ENCODE data around the gene SPIRE1. TPM values are rescaled to one million over a fixed set of nuclear protein-coding genes. Genes with fewer than 3 reads are reported as not detected.
"Not testable (repeated sequence)": the region's sequence is repeated elsewhere in the genome, so short reads cannot be mapped to it uniquely, and the experiment has no call there.

Gene SPIRE1
- total and polyA plus RNA-seq, 7 experiments from 2014 or later, result 0.66 to 2.9 (median 1.3) TPM; not detected in 1

DNA sequence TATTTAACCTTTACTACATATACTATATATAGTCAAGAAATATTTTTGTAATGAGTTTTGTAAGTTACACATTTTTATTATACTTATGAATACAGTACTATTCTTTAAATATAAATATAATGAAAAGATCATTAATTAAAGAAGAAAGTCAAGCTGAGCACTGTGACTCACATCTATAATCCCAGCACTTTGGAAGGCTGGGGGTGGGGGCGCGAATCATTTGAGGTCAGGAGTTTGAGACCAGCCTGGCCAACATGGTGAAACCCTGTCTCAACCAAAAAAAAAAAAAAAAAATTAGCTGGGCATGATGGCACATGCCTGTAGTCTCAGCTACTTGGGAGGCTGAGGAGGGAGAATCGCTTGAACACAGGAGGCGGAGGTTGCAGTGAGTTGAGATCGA, 14.2 kb downstream of the SPIRE1 start:
- H3K27me3 ChIP-seq (ENCODE audit: control insufficient read depth in 2 of 2, insufficient read depth in 2 of 2, low read length in 2 of 2); H3K9me3 Mint-ChIP-seq; H3K4me3 ChIP-seq (ENCODE audit: low read length); ATAC-seq; H3K27ac Mint-ChIP-seq; H3K4me1 Mint-ChIP-seq; H3K27ac ChIP-seq (ENCODE audit: low read depth, low read length); CTCF ChIA-PET; intact Hi-C loops (cut with micrococcal nuclease); POLR2A ChIA-PET; H3K36me3 ChIP-seq (ENCODE audit: control insufficient read depth in 2 of 3, insufficient read depth in 3 of 3, low read length in 3 of 3); H3K4me1 ChIP-seq (ENCODE audit: control insufficient read depth in 2 of 2, insufficient read depth in 2 of 2, low read length in 2 of 2); DNase-seq; H3K36me3 Mint-ChIP-seq; H3K9me3 ChIP-seq (ENCODE audit: control insufficient read depth in 2 of 3, low read length in 3 of 3); H3K4me3 Mint-ChIP-seq: not testable (repeated sequence)
- peaks cover 16 to 43% (median 23%) of the 10 kb centered on the region in 5 donors for H3K27me3 Mint-ChIP-seq

DNA sequence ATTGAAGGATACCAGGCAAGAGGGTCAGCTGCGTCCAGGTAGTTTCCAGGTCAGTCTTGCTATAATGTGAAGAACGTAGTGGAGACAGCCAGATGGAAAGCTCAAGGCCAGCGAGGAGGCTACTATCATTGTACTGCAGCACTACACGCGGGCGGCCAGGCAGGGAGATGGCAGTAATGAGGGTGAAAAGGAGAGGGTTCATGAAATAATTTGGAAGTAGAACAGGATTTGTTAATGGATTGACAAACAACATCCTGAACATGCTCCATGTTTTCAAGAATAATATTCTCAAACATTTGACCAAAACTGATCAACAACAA, 17.1 kb downstream of the SPIRE1 start:
- Histone ChIP-seq H3K36me3 (ENCODE audit: control insufficient read depth in 2 of 3, insufficient read depth in 3 of 3, low read length in 3 of 3) (no peaks in the 10 kb centered on the region), H3K27me3 (ENCODE audit: control insufficient read depth in 2 of 2, insufficient read depth in 2 of 2, low read length in 2 of 2) (no peaks in the 10 kb centered on the region), H3K9me3 (ENCODE audit: control insufficient read depth in 2 of 3, low read length in 3 of 3) (no peaks in the 10 kb centered on the region), H3K27ac (ENCODE audit: low read depth, low read length) (no peak overlapping the region), H3K4me1 (ENCODE audit: control insufficient read depth in 2 of 2, insufficient read depth in 2 of 2, low read length in 2 of 2) (no peaks in the 10 kb centered on the region), H3K4me3 (ENCODE audit: low read length) (no peak overlapping the region)
- Mint-ChIP-seq H3K27me3 (peaks cover 12 to 27% (median 23%) of the 10 kb centered on the region in 5 donors), H3K4me1 (peaks cover 0 to 4% (median 0%) of the 10 kb centered on the region in 7 donors), H3K9me3 (no peaks in the 10 kb centered on the region), H3K4me3 (no peak overlapping the region), H3K36me3 (no peaks in the 10 kb centered on the region), H3K27ac (no peak overlapping the region)
- DNase-seq (no peak), ATAC-seq (no peak)
- ChIA-PET POLR2A (no interaction called here), CTCF (no interaction called here)
- intact Hi-C loops (cut with micrococcal nuclease), result no loop called here

DNA sequence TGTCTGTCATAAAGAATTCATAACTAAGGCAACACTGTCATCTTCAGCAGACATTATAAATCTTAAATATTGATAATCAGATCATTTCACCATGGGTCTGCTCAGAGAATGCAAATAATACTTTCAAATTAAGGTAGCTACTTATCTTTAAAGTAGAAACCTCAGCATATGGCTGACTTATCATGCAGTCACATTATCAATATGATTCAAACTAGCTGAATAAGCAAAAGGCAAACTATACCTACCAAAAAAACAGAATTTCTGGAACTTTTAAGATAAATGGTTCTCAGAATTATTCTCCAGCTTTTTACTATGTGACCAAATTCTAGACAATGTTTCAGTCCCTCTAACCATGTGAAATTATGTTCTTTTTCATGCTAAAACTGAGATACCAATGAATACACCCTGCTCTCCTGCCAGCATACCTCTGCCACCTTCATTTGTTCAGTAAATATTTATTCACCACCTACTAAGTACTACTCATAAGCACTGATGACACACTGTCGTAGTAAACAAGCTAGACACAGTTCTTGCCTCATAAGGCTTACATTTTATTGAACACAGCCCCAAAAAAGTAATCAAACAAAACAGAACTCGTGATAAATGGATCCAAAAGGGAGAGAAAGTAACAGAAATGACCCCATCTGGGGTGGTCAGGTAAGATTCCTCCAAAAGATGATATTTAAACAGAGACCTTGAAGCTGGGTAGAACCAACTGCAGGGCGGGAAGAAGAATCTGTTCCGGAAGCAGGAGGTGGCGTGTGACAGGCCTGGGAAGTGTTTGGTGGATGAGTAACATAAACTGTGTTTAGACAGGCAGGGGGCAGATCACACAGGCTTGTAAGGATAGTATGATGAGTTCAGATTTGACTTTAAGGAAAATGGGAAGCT, 17.7 kb downstream of the SPIRE1 start:
- no peak overlapping the region for H3K4me3 ChIP-seq (ENCODE audit: low read length)
- H3K27me3 Mint-ChIP-seq, result peaks cover 12 to 23% (median 19%) of the 10 kb centered on the region in 5 donors
- ChIA-PET POLR2A (no interaction called here), CTCF (no interaction called here)
- H3K9me3 Mint-ChIP-seq, result no peaks in the 10 kb centered on the region
- H3K36me3 ChIP-seq (ENCODE audit: control insufficient read depth in 2 of 3, insufficient read depth in 3 of 3, low read length in 3 of 3), result no peaks in the 10 kb centered on the region
- DNase-seq, result no peak
- H3K27ac Mint-ChIP-seq, result no peak overlapping the region
- H3K27me3 ChIP-seq (ENCODE audit: control insufficient read depth in 2 of 2, insufficient read depth in 2 of 2, low read length in 2 of 2), result no peaks in the 10 kb centered on the region
- ATAC-seq, result no peak
- no peaks in the 10 kb centered on the region for H3K36me3 Mint-ChIP-seq
- H3K4me3 Mint-ChIP-seq, result no peak overlapping the region
- H3K9me3 ChIP-seq (ENCODE audit: control insufficient read depth in 2 of 3, low read length in 3 of 3), result no peaks in the 10 kb centered on the region
- intact Hi-C loops (cut with micrococcal nuclease), result no loop called here
- no peaks in the 10 kb centered on the region for H3K4me1 ChIP-seq (ENCODE audit: control insufficient read depth in 2 of 2, insufficient read depth in 2 of 2, low read length in 2 of 2)
- peaks cover 0 to 4% (median 0%) of the 10 kb centered on the region in 7 donors for H3K4me1 Mint-ChIP-seq
- H3K27ac ChIP-seq (ENCODE audit: low read depth, low read length), result no peak overlapping the region

- Mint-ChIP-seq H3K4me3 (no peak overlapping the region), H3K27ac (no peak overlapping the region), H3K4me1 (peaks cover 0 to 2% (median 0%) of the 10 kb centered on the region in 7 donors), H3K27me3 (peaks cover 12 to 23% (median 13%) of the 10 kb centered on the region in 5 donors), H3K9me3 (no peaks in the 10 kb centered on the region), H3K36me3 (no peaks in the 10 kb centered on the region)
- DNase-seq, result no peak
- H3K4me3 ChIP-seq (ENCODE audit: low read length), result no peak overlapping the region
- no peaks in the 10 kb centered on the region for H3K36me3 ChIP-seq (ENCODE audit: control insufficient read depth in 2 of 3, insufficient read depth in 3 of 3, low read length in 3 of 3)
- no peaks in the 10 kb centered on the region for H3K4me1 ChIP-seq (ENCODE audit: control insufficient read depth in 2 of 2, insufficient read depth in 2 of 2, low read length in 2 of 2)
- no peak overlapping the region for H3K27ac ChIP-seq (ENCODE audit: low read depth, low read length)
- ChIA-PET POLR2A (no interaction called here), CTCF (no interaction called here)
- H3K27me3 ChIP-seq (ENCODE audit: control insufficient read depth in 2 of 2, insufficient read depth in 2 of 2, low read length in 2 of 2), result no peaks in the 10 kb centered on the region
- H3K9me3 ChIP-seq (ENCODE audit: control insufficient read depth in 2 of 3, low read length in 3 of 3), result no peaks in the 10 kb centered on the region
- ATAC-seq, result no peak
- intact Hi-C loops (cut with micrococcal nuclease), result no loop called here
These were observed 19.2 kb downstream of the SPIRE1 start for GRCh38 chr18:12638644-12639124.

DNA sequence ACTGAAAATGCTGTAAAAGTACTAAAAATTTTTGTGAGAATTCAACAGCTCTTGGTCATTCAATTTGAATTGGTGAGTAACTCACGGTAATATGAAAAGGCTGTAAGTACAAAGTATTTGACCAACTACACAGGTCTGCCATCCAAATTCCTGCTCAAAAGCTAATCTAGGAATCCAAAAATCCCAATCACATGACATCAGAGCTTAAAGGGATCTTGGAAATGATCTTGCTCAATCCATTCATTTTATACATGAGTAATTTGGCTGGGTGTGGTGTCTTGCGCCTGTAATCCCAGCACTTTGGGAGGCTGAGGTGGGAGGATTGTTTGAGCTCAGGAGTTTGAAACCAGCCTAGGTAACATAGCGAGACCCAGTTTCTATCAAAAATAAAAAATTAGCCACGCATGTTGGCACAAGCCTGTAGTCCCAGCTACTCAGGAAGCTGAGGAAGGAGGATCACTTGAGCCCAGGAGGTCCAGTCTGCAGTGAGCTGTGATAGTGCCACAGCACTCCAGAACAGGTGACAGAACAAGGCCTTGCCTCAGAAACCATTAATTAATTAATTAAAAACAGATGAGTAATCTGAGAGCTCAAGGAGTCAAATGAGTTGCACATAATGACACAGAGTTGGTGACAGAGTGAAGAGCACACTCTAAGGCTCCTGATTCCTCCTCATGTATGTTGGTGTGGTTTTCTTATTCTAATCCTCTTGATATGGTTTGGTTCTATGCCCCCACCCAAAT, 19.8 kb downstream of the SPIRE1 start:
- no peaks in the 10 kb centered on the region for H3K36me3 ChIP-seq (ENCODE audit: control insufficient read depth in 2 of 3, insufficient read depth in 3 of 3, low read length in 3 of 3)
- CTCF ChIA-PET, result no interaction called here
- ATAC-seq, result no peak
- no peak overlapping the region for H3K27ac ChIP-seq (ENCODE audit: low read depth, low read length)
- DNase-seq, result no peak
- H3K9me3 Mint-ChIP-seq, result no peaks in the 10 kb centered on the region
- intact Hi-C loops (cut with micrococcal nuclease), result no loop called here
- no peaks in the 10 kb centered on the region for H3K27me3 ChIP-seq (ENCODE audit: control insufficient read depth in 2 of 2, insufficient read depth in 2 of 2, low read length in 2 of 2)
- peaks cover 7 to 18% (median 13%) of the 10 kb centered on the region in 5 donors for H3K27me3 Mint-ChIP-seq
- no peaks in the 10 kb centered on the region for H3K4me1 ChIP-seq (ENCODE audit: control insufficient read depth in 2 of 2, insufficient read depth in 2 of 2, low read length in 2 of 2)
- no peaks in the 10 kb centered on the region for H3K36me3 Mint-ChIP-seq
- POLR2A ChIA-PET, result no interaction called here
- no peak overlapping the region for H3K4me3 Mint-ChIP-seq
- H3K4me1 Mint-ChIP-seq, result peaks cover 0 to 2% (median 0%) of the 10 kb centered on the region in 7 donors
- no peak overlapping the region for H3K27ac Mint-ChIP-seq
- no peaks in the 10 kb centered on the region for H3K9me3 ChIP-seq (ENCODE audit: control insufficient read depth in 2 of 3, low read length in 3 of 3)
- H3K4me3 ChIP-seq (ENCODE audit: low read length), result no peak overlapping the region

GRCh38 chr18:12637393-12637792, 20.5 kb downstream of the SPIRE1 start:
- Histone ChIP-seq H3K27me3 (ENCODE audit: control insufficient read depth in 2 of 2, insufficient read depth in 2 of 2, low read length in 2 of 2) (no peaks in the 10 kb centered on the region), H3K36me3 (ENCODE audit: control insufficient read depth in 2 of 3, insufficient read depth in 3 of 3, low read length in 3 of 3) (no peaks in the 10 kb centered on the region), H3K4me1 (ENCODE audit: control insufficient read depth in 2 of 2, insufficient read depth in 2 of 2, low read length in 2 of 2) (no peaks in the 10 kb centered on the region), H3K9me3 (ENCODE audit: control insufficient read depth in 2 of 3, low read length in 3 of 3) (no peaks in the 10 kb centered on the region), H3K27ac (ENCODE audit: low read depth, low read length) (no peak overlapping the region), H3K4me3 (ENCODE audit: low read length) (no peak overlapping the region)
- intact Hi-C loops (cut with micrococcal nuclease), result no loop called here
- H3K27me3 Mint-ChIP-seq, result peaks cover 2 to 15% (median 11%) of the 10 kb centered on the region in 5 donors
- CTCF ChIA-PET, result no interaction called here
- ATAC-seq, result no peak
- H3K27ac Mint-ChIP-seq, result peak overlapping the region in 1 of 9 donors; percentile 20
- DNase-seq, result no peak
- peaks cover 0 to under 1% (median 0%) of the 10 kb centered on the region in 5 donors for H3K36me3 Mint-ChIP-seq
- H3K4me3 Mint-ChIP-seq, result no peak overlapping the region
- no peaks in the 10 kb centered on the region for H3K9me3 Mint-ChIP-seq
- peaks cover 0 to 2% (median 0%) of the 10 kb centered on the region in 7 donors for H3K4me1 Mint-ChIP-seq
- POLR2A ChIA-PET, result no interaction called here

All from naive thymus-derived CD4-positive, alpha-beta T cell (primary cell).